ENCODE results near the gene CYSRT1.

The CYSRT1 gene

DNA sequence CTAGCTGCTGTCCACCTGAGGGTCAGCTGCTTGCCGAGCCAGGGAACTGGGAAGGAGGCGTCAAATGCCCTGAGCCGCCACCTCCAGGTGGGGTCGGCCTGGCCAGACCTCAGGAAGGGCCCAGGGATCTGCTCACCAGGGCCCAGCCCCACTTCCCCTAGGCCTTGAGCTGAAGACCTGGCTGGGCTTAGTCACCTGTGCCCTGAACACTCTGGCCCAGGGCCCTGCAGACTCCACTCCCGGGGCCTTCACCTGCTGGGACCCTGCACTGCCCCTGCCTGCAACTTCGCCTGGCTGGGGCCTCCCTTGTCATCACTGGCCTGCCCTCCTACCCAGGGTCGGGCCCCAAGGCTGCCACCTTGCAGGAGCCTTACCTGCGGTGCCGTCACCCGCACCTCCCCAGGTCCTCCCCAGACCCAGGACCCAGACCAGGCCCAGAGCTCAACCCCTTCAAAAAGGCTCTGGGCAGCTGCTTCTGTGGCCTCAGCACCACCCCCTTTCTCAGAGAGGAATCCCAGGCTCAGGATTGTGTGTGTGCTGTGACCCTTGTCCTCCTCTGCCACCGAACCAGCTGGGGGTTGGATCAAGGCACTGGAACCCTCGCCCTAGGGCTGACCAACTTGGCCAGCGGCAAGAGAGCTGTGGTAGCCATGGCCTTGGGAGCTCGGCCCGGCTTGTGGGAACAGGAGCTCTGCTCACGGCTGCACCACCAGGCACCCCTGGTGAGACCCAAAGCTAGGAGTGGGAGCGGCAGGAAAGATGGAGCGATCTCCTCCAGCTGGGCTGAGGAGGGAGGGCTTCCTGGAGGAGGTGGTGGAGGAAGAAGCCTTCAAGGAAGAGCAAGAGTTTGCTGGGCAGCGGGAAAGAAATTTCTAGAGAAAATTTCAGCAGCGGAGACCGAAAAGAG lies 29.0 kb downstream of the CYSRT1 start:
- H3K4me1 ChIP-seq (ENCODE audit: insufficient read depth, poor library complexity, severe bottlenecking): peaks cover 7% of the 10 kb centered on the region
- DNase-seq (ENCODE audit: low spot score): no peak
- TF ChIP-seq, protein P1, sequence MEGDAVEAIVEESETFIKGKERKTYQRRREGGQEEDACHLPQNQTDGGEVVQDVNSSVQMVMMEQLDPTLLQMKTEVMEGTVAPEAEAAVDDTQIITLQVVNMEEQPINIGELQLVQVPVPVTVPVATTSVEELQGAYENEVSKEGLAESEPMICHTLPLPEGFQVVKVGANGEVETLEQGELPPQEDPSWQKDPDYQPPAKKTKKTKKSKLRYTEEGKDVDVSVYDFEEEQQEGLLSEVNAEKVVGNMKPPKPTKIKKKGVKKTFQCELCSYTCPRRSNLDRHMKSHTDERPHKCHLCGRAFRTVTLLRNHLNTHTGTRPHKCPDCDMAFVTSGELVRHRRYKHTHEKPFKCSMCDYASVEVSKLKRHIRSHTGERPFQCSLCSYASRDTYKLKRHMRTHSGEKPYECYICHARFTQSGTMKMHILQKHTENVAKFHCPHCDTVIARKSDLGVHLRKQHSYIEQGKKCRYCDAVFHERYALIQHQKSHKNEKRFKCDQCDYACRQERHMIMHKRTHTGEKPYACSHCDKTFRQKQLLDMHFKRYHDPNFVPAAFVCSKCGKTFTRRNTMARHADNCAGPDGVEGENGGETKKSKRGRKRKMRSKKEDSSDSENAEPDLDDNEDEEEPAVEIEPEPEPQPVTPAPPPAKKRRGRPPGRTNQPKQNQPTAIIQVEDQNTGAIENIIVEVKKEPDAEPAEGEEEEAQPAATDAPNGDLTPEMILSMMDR (IDR thresholded peaks at IDR 0.05; ENCODE audit: poor library complexity, severe bottlenecking): no peak
- 0 out of 3 replicates have a peak, but pooled peaks have one; percentile 8 for ATAC-seq (ENCODE audit: low read depth)
- H3K36me3 ChIP-seq (ENCODE audit: low read depth): peaks cover 27% of the 10 kb centered on the region
- no peaks in the 10 kb centered on the region for H3K27me3 ChIP-seq (ENCODE audit: insufficient read depth, poor library complexity, severe bottlenecking)
- no peaks in the 10 kb centered on the region for H3K9me3 ChIP-seq (ENCODE audit: severe bottlenecking)
- H3K4me3 ChIP-seq (ENCODE audit: severe bottlenecking): peak overlapping the region; percentile 99
- peak overlapping the region; percentile 68 for H3K27ac ChIP-seq (ENCODE audit: poor library complexity, severe bottlenecking)

DNA sequence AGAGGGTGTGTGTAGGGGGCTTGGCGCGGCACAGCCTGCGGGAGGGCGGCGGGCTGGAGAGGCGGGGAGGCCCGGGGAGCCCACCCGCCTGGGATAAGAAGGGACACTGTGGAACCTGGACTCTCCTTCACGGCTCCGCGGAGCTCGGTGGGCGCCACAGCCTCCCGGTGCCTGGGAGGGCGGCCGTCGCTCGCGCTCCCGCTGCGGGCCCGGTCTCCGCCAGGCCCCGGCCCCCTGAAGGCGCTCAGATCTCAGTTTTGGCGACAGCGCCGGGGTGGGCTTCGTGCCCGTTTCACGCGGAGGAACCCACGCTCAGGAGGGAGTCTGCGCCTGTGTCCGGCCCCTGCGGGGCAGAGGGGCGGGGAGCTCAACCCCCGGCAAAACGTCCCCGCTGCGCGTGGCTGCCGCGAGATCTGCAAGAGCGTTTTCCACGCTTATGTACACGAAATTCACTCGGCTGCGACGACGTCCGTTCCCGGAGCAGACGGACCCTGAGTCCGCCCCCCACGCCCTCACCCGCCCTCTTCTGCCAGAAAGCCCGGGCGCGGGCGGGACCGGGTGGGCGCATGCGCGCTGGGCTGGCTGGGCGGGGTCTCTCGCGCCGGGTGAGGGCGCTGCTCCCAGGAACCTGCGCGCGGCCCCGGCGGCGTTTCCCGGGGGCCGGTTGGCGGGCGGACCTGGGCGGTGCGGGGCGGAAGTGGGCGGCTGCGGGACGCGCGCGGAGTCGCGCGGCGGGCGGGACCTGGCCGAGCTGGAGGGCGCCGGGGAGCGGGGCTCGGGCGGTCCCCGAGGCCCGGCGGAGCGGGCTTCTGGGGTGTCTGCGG lies 29.9 kb downstream of the CYSRT1 start, which contains the start of gene NELFB:
TSS of gene NELFB (plus strand) at position 704 of the 824 bp plus-strand sequence.
- Histone ChIP-seq H3K4me1 (ENCODE audit: insufficient read depth, poor library complexity, severe bottlenecking) (peaks cover 7% of the 10 kb centered on the region), H3K4me3 (ENCODE audit: severe bottlenecking) (peak within 1 kb of the TSS; percentile 99), H3K27ac (ENCODE audit: poor library complexity, severe bottlenecking) (peak within 1 kb of the TSS; percentile 68), H3K9me3 (ENCODE audit: severe bottlenecking) (no peaks in the 10 kb centered on the region), H3K36me3 (ENCODE audit: low read depth) (peaks cover 31% of the 10 kb centered on the region), H3K27me3 (ENCODE audit: insufficient read depth, poor library complexity, severe bottlenecking) (no peaks in the 10 kb centered on the region)
- ATAC-seq (ENCODE audit: low read depth) (peak; percentile 73), DNase-seq (ENCODE audit: low spot score) (no peak)
- TF ChIP-seq, protein P1 (IDR thresholded peaks at IDR 0.05; ENCODE audit: poor library complexity, severe bottlenecking): no peak

DNA sequence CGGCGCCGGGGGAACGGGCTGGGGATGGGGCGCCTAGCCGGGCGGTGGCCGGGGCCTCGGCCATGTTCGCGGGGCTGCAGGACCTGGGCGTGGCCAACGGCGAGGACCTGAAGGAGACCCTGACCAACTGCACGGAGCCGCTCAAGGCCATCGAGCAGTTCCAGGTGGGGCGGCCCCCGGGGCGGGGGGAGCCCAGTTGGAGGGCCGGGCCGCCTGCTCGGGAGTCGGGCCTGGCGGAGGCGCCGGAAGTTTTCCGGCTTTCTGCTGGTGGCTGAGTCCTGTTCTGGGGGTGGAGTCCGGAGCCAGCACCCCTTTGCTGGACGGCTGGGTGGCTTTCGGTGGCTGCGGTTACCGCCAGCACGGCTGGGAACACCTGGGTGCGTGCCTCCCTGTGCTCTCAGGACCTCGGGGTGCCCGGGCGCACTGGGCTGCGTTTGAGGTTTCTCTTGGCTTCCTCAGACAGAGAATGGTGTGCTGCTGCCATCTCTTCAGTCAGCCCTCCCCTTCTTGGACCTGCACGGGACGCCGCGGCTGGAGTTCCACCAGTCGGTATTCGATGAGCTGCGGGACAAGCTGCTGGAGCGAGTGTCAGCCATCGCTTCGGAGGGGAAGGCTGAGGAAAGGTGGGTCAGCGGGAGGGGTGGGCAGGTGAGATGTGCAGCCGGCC lies 30.6 kb downstream of the CYSRT1 start:
- peaks cover 7% of the 10 kb centered on the region for H3K4me1 ChIP-seq (ENCODE audit: insufficient read depth, poor library complexity, severe bottlenecking)
- peak overlapping the region; percentile 68 for H3K27ac ChIP-seq (ENCODE audit: poor library complexity, severe bottlenecking)
- peak; percentile 7 for ATAC-seq (ENCODE audit: low read depth)
- no peak for DNase-seq (ENCODE audit: low spot score)
- peak overlapping the region; percentile 99 for H3K4me3 ChIP-seq (ENCODE audit: severe bottlenecking)
- TF ChIP-seq, protein P1 (IDR thresholded peaks at IDR 0.05; ENCODE audit: poor library complexity, severe bottlenecking): no peak
- no peaks in the 10 kb centered on the region for H3K27me3 ChIP-seq (ENCODE audit: insufficient read depth, poor library complexity, severe bottlenecking)
- peaks cover 31% of the 10 kb centered on the region for H3K36me3 ChIP-seq (ENCODE audit: low read depth)
- H3K9me3 ChIP-seq (ENCODE audit: severe bottlenecking): no peaks in the 10 kb centered on the region

DNA sequence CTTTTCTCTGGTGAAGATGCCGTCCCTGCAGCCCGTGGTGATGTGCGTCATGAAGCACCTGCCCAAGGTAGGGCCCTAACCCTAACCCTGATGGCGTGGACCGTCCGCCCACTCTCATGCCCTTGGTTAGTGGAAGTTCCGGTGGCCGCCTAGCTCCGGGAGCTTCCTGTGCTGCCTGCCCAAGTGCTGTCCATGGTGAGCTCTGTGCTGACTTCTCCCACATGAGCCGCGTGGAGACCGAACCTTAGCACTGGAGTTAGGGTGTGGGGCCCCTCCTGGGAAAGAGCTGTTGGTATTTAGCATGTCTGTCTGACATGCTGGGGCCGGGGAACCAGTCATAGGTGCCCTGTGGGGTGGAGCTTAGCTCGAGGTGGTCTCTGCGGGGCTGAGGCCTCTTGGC lies 31.4 kb downstream of the CYSRT1 start:
- Histone ChIP-seq H3K27ac (ENCODE audit: poor library complexity, severe bottlenecking) (no peak overlapping the region), H3K4me1 (ENCODE audit: insufficient read depth, poor library complexity, severe bottlenecking) (peaks cover 7% of the 10 kb centered on the region), H3K36me3 (ENCODE audit: low read depth) (peaks cover 31% of the 10 kb centered on the region), H3K27me3 (ENCODE audit: insufficient read depth, poor library complexity, severe bottlenecking) (no peaks in the 10 kb centered on the region), H3K4me3 (ENCODE audit: severe bottlenecking) (peak overlapping the region; percentile 99), H3K9me3 (ENCODE audit: severe bottlenecking) (no peaks in the 10 kb centered on the region)
- no peak for DNase-seq (ENCODE audit: low spot score)
- TF ChIP-seq, protein P1 (IDR thresholded peaks at IDR 0.05; ENCODE audit: poor library complexity, severe bottlenecking): no peak
- ATAC-seq (ENCODE audit: low read depth): no peak
